ENCODE results near the gene CDC20B.

GRCh38 chr5:55140908-55141665, 31.9 kb downstream of the CDC20B start:
- TF ChIP-seq CTCF (IDR thresholded peaks at IDR 0.05; ENCODE audit: low read depth, low read length) (no peak), POLR2A (IDR thresholded peaks at IDR 0.05; ENCODE audit: extremely low read depth, insufficient read length) (no peak), MAX (IDR thresholded peaks at IDR 0.05; ENCODE audit: low read depth, low read length) (no peak), MYC (IDR thresholded peaks at IDR 0.05; ENCODE audit: low read depth, low read length) (no peak)
